ELF-1 (cell line): ENCODE measurements around the gene KPNA4.

Source experiments
- DNase-seq: peaks from one replicate; pipeline ENCODE4 v3.0.0-alpha.2; 2016; ENCODE audit warnings: low read depth, low spot score

Gene KPNA4

GRCh38 chr3:160449636-160450598, 115.5 kb downstream of the KPNA4 start, which contains the start of gene TRIM59:
Gene TRIM59, minus strand, starts transcription at chr3:160449786. Its CDS starts 10,603 bp downstream, at chr3:160439183.
- DNase-seq: peak; percentile 99

GRCh38 chr3:160448845-160449635, 116.3 kb downstream of the KPNA4 start:
- no peak for DNase-seq

GRCh38 chr3:160447544-160447943, 117.8 kb downstream of the KPNA4 start:
- no peak for DNase-seq

GRCh38 chr3:160446522-160447056, 118.8 kb downstream of the KPNA4 start:
- DNase-seq: no peak

- DNase-seq: no peak
Observed at GRCh38 chr3:160445854-160446253, 119.5 kb downstream of the KPNA4 start.
